ENCODE results near the gene TPPP3. TPM values are rescaled to one million over a fixed set of nuclear protein-coding genes. Genes with fewer than 3 reads are reported as not detected.

The TPPP3 gene
- total and polyA plus RNA-seq, 2 donors (not counting 3 experiments of a cell fraction or from before 2014, with no cell fraction given): 0.33 to 1.3 TPM

DNA sequence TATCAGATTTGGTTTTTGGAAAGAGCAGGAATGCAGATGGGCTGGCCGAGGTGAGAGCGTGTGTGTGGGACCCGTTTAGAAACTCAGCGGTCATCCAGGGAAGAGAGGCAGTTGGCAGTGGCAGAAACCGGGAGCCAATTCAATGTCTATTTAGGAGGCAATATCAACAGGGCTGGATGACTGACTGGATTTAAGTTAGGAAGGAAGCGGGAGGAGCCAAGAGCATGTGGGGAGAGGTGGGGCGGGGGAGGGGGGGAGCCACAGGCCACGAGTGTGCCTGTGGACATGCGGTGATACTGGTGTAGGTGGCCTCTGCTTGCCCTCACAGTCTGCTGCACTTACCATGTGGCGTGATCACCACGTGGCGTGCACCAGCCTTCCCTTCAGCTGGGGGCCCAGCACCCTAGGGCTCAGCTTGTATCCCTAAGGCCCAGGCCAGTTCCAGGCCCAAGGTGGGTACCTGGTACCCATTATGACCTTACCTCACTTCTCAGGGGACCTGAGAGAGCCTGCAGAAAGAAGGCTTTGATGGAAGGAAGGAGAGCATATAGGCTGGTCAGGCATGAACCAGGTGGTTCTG is 10.8 kb upstream of the TPPP3 start:
- H3K9me1 ChIP-seq (replicated peaks; ENCODE audit: control insufficient read depth, extremely low read depth, insufficient read depth, low read length): no peaks in the 10 kb centered on the region
- CTCF ChIA-PET: interaction anchor here (1.0 to 1.5 kb wide), 2 partner anchors 24 to 62 kb away, joined by 4 read pairs; no protein-coding TSS in a partner anchor
- POLR2A ChIA-PET: no interaction called here
- H4K20me1 ChIP-seq (replicated peaks; ENCODE audit: control insufficient read depth, extremely low read depth, insufficient read depth, low read length): no peaks in the 10 kb centered on the region
- peaks cover 20% of the 10 kb centered on the region for H3K4me1 ChIP-seq (ENCODE audit: control insufficient read depth, extremely low read depth, insufficient read depth, low read length)
- no peaks in the 10 kb centered on the region for H3K79me2 ChIP-seq (ENCODE audit: control insufficient read depth, insufficient read depth, low read length)
- dilution Hi-C loops (cut with MboI; ENCODE audit: extremely low pct_ligation_motif_present, low sequenced_read_pairs): no loop called here
- H3K36me3 ChIP-seq (ENCODE audit: control insufficient read depth in 2 of 2, extremely low read depth in 1 of 2, insufficient read depth in 2 of 2, low read length in 2 of 2): no peaks in the 10 kb centered on the region
- H3K9ac ChIP-seq (replicated peaks; ENCODE audit: extremely low read depth, insufficient read depth, low read length): no peak overlapping the region
- H3K27me3 ChIP-seq (ENCODE audit: control insufficient read depth in 2 of 2, insufficient read depth in 2 of 2, low read length in 2 of 2): no peaks in the 10 kb centered on the region
- no peak overlapping the region for H2AFZ ChIP-seq (ENCODE audit: low read depth, low read length)
- no peak overlapping the region for H3K4me3 ChIP-seq (replicated peaks in 1 of 3; ENCODE audit: insufficient read depth in 1 of 3, low read depth in 1 of 3, low read length in 3 of 3)
- intact Hi-C loops (cut with micrococcal nuclease): no loop called here
- no TSS peak for BruUV-seq (replicated peaks)
- H3K4me2 ChIP-seq (ENCODE audit: insufficient read depth, low read length): no peak overlapping the region
- H3K9me3 ChIP-seq (replicated peaks; ENCODE audit: control insufficient read depth, insufficient read depth, low read length): no peaks in the 10 kb centered on the region
- FAIRE-seq (no peak), DNase-seq (ENCODE audit: low read depth, low spot score) (no peak)
- H3K27ac ChIP-seq (ENCODE audit: insufficient read depth, low read depth, low read length): no peak overlapping the region
- peak; percentile 8 for TF ChIP-seq MYC (IDR thresholded peaks at IDR 0.05; ENCODE audit: low read depth, low read length)
- TF ChIP-seq, protein P1, sequence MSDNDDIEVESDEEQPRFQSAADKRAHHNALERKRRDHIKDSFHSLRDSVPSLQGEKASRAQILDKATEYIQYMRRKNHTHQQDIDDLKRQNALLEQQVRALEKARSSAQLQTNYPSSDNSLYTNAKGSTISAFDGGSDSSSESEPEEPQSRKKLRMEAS (IDR thresholded peaks at IDR 0.05; ENCODE audit: insufficient read depth, insufficient read length): no peak

DNA sequence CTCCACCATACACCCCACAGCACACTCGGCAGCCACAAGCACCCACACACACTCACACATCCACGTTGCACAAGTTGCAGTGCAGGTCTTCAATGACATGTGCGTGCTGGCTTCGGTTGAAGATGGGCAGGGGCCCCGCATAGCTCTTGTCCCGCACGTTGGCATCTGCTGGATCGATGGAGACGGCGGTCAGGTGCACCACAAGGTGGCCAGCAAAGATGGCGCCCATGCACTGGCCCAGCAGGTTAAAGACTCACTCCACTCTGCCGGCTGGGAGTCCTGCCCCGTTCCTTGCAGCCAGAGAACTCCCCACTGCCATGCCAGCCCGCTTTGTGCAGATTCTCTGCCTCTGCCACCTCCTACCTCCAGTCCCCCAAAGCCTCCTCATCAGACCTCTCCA is 7.6 kb upstream of the TPPP3 start:
- intact Hi-C loops (cut with micrococcal nuclease): no loop called here
- POLR2A ChIA-PET: no interaction called here
- H3K4me3 ChIP-seq (replicated peaks in 1 of 3; ENCODE audit: insufficient read depth in 1 of 3, low read depth in 1 of 3, low read length in 3 of 3): no peak overlapping the region
- TF ChIP-seq POLR2A (IDR thresholded peaks at IDR 0.05; ENCODE audit: low read depth, low read length) (no peak), POLR2AphosphoS5 (IDR thresholded peaks at IDR 0.05; ENCODE audit: insufficient read depth, low read depth, low read length) (no peak), EZH2 (IDR thresholded peaks at IDR 0.05; ENCODE audit: borderline replicate concordance, low read depth, low read length, severe bottlenecking) (no peak), MYC (IDR thresholded peaks at IDR 0.05; ENCODE audit: low read depth, low read length) (no peak), FOS (IDR thresholded peaks at IDR 0.05; ENCODE audit: borderline replicate concordance, insufficient read depth, low read length) (no peak), JUN (IDR thresholded peaks at IDR 0.05; ENCODE audit: borderline replicate concordance, insufficient read depth, insufficient read length, low read depth) (no peak), GATA2 (IDR thresholded peaks at IDR 0.05; ENCODE audit: insufficient read depth, insufficient read length, low read depth, low read length) (no peak)
- TF ChIP-seq, protein P2, sequence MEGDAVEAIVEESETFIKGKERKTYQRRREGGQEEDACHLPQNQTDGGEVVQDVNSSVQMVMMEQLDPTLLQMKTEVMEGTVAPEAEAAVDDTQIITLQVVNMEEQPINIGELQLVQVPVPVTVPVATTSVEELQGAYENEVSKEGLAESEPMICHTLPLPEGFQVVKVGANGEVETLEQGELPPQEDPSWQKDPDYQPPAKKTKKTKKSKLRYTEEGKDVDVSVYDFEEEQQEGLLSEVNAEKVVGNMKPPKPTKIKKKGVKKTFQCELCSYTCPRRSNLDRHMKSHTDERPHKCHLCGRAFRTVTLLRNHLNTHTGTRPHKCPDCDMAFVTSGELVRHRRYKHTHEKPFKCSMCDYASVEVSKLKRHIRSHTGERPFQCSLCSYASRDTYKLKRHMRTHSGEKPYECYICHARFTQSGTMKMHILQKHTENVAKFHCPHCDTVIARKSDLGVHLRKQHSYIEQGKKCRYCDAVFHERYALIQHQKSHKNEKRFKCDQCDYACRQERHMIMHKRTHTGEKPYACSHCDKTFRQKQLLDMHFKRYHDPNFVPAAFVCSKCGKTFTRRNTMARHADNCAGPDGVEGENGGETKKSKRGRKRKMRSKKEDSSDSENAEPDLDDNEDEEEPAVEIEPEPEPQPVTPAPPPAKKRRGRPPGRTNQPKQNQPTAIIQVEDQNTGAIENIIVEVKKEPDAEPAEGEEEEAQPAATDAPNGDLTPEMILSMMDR (IDR thresholded peaks at IDR 0.05; ENCODE audit: extremely low read depth in 1 of 2, insufficient read depth in 1 of 2, low read depth in 1 of 2, low read length in 2 of 2): no peak
- TF ChIP-seq, protein P1 (IDR thresholded peaks at IDR 0.05; ENCODE audit: insufficient read depth, insufficient read length): no peak
- H3K9me1 ChIP-seq (replicated peaks; ENCODE audit: control insufficient read depth, extremely low read depth, insufficient read depth, low read length): no peaks in the 10 kb centered on the region
- H3K27me3 ChIP-seq (ENCODE audit: control insufficient read depth in 2 of 2, insufficient read depth in 2 of 2, low read length in 2 of 2): no peaks in the 10 kb centered on the region
- H3K9me3 ChIP-seq (replicated peaks; ENCODE audit: control insufficient read depth, insufficient read depth, low read length): no peaks in the 10 kb centered on the region
- no peaks in the 10 kb centered on the region for H3K36me3 ChIP-seq (ENCODE audit: control insufficient read depth in 2 of 2, extremely low read depth in 1 of 2, insufficient read depth in 2 of 2, low read length in 2 of 2)
- H4K20me1 ChIP-seq (replicated peaks; ENCODE audit: control insufficient read depth, extremely low read depth, insufficient read depth, low read length): no peaks in the 10 kb centered on the region
- no peak overlapping the region for H3K4me2 ChIP-seq (ENCODE audit: insufficient read depth, low read length)
- H2AFZ ChIP-seq (ENCODE audit: low read depth, low read length): no peak overlapping the region
- H3K4me1 ChIP-seq (ENCODE audit: control insufficient read depth, extremely low read depth, insufficient read depth, low read length): peaks cover 3% of the 10 kb centered on the region
- no peaks in the 10 kb centered on the region for H3K79me2 ChIP-seq (ENCODE audit: control insufficient read depth, insufficient read depth, low read length)
- CTCF ChIA-PET: interaction anchor here (0.8 to 4.1 kb wide), 7 partner anchors 8 to 141 kb away, joined by 3 to 65 read pairs (median 12); partner anchors contain the start of gene TPPP3
- dilution Hi-C loops (cut with MboI; ENCODE audit: extremely low pct_ligation_motif_present, low sequenced_read_pairs): no loop called here
- no peak for FAIRE-seq
- no peak overlapping the region for H3K9ac ChIP-seq (replicated peaks; ENCODE audit: extremely low read depth, insufficient read depth, low read length)
- BruUV-seq (replicated peaks): no TSS peak
- DNase-seq (ENCODE audit: low read depth, low spot score): no peak
- no peak overlapping the region for H3K27ac ChIP-seq (ENCODE audit: insufficient read depth, low read depth, low read length)

All from endothelial cell of umbilical vein (primary cell).